HG02943 (cell line): ENCODE measurements around the gene EFS.

ENCODE experiments used
- ATAC-seq: cut with Tn5 transposase; IDR thresholded peaks from one replicate; pipeline ENCODE4 v1.9.1; 2021; ENCODE audit warnings: mild to moderate bottlenecking, low read depth, moderate library complexity; ENCODE audit not compliant: unreplicated experiment

Gene EFS, protein sequence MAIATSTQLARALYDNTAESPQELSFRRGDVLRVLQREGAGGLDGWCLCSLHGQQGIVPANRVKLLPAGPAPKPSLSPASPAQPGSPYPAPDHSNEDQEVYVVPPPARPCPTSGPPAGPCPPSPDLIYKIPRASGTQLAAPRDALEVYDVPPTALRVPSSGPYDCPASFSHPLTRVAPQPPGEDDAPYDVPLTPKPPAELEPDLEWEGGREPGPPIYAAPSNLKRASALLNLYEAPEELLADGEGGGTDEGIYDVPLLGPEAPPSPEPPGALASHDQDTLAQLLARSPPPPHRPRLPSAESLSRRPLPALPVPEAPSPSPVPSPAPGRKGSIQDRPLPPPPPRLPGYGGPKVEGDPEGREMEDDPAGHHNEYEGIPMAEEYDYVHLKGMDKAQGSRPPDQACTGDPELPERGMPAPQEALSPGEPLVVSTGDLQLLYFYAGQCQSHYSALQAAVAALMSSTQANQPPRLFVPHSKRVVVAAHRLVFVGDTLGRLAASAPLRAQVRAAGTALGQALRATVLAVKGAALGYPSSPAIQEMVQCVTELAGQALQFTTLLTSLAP

DNA sequence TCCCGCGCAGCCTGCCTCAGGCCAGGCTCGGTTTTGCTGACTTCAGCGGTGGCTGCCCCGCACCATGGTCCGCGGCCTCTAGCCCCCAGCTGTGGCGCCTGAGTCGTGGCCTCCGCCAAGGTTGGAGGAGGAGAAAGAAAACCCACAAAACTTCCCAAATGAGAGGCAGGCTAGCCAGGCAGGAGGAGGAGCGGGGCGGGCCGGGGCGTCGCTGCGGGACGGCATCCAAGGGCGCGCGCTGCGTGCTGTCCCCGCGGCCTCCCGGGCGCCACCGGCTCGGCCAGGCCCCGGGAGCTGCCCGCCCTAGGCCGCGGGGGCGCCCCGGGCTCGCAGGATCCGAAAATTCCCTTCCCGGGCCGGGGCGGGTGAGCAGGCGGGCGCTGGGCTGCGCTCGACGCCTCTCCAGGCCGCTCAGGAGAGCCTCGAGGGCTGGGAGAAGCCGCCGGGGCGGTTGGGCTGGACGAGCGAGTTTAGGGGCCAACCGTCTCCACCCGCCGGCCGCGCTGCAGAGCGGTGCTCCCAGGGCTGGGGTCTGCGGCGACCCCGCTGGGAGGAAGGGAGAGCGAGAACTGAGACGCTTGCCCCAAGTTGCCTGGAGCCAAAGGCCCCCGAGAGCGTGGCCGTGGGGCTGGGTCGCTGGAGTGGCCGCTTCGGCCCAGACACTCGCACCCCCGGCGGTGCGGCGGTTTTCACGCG lies at the start of gene EFS:
Gene EFS, minus strand, starts transcription at position 137 of the 696 bp plus-strand sequence. CDS start 147 bp downstream, outside the sequence.
- no peak for ATAC-seq

DNA sequence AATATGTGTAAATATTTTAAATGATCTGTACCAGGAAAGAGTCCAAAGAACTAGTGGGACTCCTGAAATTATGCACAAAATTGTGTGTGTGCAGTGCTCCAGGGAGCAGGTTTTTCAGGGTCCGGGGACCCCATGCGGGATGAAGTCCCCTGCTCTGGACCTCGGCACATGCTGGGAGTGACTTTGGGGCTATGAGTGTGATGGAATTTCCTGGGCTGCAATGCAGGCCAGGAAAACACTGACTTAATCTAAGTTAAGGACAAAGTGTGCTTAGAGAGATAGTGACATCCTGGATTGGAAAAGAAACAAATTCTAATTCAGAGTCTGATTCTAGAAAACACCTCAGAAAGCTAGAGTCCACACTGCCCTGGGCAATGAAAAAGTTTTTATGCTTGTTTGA lies 49.3 kb upstream of the EFS start:
- ATAC-seq: no peak

DNA sequence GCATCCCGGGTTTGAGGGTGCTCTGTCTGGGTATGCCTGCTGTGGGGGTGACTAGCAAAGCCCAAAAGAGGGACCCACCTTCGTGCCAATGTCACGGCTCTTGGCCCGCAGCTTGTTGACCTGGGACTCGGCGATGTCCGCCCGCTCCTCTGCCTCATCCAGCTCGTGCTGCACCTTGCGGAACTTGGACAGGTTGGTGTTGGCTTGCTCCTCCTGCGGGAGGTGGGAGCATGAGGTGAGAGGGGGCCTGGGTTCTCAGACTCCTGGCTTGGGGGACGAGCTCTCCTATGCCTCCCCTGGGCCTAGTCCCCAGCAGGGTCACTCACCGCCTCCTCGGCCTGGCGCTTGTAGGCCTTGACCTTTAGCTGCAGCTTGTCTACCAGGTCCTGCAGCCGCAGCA lies 48.7 kb upstream of the EFS start:
- no peak for ATAC-seq

DNA sequence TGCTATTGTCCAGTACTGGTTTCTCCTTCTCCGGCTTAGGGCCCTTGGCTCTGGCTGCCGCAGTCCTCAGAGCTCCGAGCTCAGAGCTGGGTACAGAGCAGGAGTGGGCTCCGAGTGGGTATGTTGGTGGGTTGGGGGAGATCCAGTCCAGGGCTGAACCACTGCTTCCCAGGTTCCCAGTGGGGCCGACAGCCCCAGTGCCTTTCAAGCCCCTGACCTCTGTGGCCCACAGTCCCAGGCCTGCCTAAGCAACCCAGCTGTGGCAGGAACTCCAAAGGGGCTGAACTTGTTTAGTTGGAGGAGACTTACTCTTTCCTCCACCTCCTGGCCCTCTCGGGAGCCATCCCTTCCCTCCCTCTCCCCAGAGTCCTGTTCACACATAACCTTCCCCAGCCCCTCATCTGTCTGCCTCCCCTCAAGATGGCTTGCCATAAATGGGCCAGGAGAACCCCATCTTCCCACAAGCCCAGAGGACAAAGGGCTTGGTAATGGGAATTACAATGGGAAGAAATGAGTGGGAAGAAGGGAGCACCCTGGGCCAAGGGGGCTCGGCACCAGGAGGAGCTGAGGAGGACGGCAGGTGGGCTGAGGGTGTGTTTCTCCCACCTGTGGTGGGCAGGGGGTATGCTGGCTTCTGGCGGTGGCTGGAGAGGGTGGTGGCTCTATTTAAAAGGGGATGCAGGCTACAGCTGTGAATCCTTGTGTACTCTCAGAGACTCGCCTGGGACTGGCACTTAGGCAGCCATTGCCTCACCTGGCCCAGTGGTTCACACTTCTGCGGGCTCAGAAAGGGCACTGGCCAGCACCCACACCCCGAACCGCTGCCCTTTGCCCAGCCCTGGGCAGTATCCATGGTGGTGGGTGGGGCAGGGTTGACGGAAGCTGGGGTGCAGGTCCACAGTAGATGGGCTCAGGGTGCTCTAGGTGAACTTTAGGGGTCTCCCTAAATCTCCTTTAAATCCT lies 46.9 kb upstream of the EFS start:
- no peak for ATAC-seq

DNA sequence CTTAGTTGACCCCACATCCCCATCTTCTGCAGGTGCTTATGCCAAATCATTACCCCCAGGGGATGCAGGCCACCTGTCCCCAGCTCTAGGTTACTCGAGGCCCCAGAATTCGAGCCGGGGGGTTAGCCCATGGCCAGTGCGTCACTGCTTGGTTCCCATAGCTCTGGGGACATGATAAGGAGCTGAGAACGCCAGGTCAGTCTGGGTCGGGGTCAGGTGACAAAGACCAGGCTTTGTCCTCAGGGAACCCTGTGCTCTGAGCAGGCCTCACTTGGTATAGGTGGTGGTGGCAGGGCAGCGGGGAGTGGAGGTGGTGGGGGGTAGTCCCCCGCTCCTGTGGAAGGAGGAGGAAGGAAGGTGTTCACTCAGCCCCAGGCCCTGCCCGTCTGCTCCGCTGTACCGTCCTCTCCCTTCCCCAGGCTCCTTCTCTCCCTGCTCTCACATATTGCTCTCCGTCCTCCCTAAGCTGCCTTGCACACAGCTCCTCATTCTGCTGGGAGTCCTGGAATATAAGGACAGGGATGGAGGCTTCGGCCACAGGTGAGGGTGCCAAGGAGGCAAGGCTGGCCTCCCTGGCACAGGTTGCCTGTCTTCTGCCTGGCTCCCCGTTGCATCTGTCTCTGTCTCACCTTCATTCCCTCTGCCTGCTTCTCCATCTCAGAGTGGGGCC lies 45.1 kb upstream of the EFS start:
- ATAC-seq: no peak

DNA sequence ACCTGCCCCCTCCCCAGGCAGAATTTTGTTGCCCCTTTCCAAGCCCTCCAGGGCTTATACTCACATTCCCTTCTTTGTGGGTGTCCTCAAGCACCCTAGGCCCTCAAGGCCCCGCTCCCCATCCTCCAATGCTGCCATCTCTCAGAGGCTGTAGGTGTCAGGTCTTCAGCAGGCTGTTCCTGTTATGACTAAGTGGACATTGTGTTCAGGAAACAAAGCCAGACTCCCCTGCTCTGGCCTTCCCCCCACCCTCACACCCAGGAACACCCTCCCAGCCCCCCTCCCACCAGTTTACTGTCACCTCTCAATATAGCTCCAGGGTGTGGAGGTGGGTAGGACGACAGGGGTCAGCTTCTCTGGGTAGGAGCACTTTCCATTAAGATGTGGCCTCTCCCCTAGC lies 44.5 kb upstream of the EFS start:
- no peak for ATAC-seq

DNA sequence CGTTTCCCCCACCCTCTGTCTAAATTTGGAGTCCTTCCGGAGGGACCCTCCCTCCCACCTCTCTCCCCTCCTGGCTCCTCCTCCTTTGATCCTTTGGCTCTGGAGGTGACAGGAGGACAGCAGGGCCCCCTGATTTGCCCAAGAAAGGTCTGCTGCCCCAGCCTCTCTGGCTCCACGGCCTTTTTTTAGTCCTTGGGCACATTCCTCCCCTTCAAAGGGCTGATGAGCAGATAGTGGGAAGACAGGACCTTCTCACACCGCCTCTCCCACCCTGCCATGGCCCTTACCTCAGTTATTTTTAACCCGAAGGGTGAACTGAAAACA lies 43.3 kb upstream of the EFS start:
- no peak for ATAC-seq

DNA sequence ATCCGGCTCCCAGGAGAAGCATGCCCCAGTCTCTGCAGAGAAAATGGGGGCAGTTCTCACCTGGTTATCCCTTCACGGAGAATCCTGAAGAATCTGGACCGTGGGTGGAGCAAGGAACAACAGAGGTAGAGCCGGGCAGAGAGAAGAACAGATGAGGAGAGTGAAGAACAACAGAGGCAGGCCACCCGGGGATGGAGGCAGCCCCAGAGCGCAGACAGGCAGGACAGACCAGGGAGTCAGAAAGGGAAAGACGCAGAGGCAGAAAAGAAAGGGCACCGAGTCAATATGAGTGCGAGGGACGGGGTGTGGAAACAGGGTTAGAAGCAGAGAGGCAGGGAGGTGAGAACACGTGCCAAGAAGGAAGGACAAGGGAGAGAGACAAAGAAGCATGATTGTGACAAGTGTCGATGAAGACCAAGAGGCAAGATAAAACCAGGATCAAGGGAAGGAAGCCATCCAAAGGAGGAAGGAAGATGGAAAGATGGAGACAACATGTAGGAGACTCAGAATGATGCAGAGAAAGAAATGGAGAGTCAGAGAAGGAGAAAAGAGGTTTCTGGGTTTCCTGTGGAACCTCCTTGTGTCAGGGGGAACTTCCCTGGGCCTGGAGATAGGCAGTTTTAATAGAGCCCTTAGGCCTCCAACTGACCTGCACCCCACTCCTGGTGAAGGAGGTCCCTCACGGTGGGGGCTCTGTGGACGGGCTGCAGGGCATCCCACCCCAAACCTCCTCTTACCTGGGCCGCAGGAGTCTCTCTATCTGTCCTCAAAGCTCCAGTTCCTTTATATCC lies 42.7 kb upstream of the EFS start, which contains the start of gene MYH6:
Gene MYH6, minus strand, starts transcription at position 758 of the 791 bp plus-strand sequence. CDS start 1,050 bp downstream, outside the sequence.
- ATAC-seq: no peak

DNA sequence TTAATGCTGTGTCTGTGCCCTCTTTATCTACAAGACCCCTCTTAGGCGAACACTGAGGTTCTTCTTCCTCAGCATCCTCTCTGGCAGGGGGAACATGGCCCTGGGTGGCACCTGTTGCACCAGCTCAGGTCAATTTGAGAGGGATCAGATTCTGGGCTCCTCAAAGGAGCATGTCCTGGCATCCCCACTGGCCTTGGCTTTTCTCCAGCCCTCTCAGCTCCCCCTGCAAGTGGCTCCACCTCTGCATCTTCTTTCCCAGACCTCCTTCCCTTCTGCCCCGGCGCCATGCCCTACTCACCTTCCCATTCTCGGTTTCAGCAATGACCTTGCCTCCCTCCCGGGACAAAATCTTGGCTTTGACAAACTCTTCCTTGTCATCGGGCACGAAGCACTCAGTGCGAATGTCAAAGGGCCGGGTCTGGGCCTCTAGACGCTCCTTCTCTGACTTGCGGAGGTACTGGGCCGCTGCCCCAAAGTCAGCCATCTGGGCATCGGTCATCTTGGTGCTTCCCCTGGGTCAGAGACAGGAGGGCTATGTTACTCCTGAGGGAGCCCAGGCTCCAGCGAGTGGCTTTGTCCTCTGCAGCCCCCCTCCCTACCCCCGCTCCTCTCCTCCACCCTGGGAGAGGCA lies 41.9 kb upstream of the EFS start:
- no peak for ATAC-seq

DNA sequence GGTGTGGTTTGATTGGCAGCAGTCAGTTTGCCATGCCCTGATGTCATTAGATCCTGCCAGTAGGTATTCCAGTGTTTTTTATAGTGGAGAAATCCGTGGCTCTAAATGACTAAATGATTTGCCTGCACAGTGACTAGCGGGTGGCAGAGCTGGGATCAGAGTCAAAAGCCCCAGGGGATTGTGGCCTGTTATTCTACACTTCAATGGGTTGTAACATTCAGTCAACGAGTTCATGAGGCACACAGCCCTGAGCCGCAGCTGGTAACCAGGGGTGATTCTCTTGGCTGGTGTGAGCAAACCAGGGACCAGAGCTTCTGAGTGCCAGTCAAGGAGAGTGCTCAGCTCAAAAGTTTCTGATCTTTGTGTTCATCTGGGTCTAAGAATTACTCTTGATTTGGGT lies 41.3 kb upstream of the EFS start:
- no peak for ATAC-seq

DNA sequence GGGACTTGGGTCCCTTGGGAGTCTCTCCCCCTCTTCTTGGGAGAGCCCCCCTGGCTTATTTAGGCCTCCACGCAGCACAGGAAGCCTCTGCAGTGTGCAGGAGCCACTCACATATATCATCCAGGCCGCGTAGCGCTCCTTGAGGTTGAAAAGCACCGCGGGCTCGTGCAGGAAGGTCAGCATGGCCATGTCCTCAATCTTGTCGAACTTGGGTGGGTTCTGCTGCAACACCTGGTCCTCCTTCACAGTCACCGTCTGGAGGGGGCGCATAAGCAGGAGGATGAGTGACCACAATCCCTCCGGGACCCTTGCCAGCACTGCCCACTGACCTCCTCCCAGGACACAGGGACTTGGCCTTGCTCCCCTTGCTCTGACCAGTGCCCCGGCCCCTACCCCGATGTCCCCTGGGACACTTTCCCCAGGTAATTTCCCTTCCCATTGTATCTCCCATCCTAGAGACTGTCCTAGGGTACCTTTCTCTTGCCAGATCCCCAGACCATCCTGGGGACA lies 40.6 kb upstream of the EFS start:
- no peak for ATAC-seq

DNA sequence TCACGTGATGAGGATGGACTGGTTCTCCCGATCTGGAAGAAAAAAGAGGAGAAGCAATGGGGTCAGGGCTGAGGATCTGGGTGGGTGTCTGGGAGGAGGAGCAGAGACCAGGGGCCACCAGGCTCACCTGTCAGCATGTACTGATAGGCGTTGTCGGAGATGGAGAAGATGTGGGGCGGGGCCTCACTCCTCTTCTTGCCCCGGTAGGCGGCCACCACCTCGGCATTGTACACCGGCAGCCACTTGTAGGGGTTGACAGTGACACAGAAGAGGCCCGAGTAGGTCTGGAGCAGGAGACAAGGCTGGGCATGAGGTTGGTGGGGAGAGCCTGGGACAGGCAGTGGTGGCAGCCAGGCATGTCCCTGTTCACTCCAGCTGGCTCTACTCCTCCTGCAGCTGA lies 40.1 kb upstream of the EFS start:
- no peak for ATAC-seq

DNA sequence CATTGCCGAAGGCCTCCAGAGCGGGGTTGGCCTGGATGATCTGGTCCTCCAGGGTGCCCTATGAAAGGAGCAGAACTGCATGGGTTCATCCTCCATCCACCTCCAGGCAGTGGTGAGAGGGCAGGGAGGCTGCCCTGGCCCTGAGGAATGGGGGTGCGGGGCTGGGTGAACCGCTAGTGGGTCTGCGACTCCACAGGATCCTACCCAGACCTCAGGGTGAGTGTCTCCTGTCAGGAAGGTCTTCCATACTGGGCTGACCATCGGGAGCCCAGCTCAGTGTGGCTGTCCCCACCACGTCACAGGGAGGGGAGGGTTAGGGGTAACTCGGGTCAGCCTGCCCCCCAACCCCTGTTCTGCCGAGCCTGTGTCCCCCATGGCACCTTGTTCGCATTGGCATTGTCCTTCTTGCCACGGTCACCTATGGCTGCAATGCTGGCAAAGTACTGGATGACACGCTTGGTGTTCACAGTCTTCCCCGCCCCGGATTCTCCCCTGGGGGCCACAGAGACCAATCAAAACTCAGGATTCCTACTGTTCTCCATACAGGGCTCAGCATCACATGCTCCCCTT lies 39.4 kb upstream of the EFS start:
- ATAC-seq: no peak

DNA sequence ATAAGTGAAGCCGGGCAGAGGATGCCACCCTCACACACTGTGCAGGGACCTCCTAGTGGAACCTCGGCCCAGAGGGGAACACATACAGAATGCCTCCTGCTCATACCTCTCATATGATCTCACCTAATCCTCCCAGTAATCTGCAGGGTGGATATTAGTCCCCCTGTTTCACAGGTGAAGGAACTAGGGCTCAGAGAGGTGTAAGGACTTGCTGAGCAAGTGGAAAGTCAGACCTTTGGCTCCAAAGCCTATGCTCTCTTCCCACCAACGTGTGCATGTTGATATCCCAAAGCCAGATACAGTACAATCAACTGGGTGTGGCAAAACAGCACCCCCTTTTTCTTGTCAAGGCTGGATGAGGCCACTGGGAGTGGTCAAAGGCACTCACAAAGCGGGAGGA lies 38.9 kb upstream of the EFS start:
- no peak for ATAC-seq

DNA sequence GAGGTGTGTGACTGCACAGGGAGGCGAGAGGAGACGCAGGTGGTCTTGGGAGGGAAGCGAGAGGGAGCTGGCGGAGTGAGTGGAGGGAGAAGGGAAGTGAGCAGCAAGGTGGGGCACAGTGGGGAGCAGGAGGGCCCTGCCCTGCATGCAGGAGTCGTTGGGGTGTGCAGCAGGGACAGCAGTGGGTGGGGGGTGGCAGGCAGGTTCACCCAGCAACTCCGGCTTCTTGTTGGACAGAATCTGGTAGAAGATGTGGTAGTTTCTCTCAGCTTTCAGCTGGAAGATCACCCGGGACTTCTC lies 38.1 kb upstream of the EFS start:
- ATAC-seq: no peak

DNA sequence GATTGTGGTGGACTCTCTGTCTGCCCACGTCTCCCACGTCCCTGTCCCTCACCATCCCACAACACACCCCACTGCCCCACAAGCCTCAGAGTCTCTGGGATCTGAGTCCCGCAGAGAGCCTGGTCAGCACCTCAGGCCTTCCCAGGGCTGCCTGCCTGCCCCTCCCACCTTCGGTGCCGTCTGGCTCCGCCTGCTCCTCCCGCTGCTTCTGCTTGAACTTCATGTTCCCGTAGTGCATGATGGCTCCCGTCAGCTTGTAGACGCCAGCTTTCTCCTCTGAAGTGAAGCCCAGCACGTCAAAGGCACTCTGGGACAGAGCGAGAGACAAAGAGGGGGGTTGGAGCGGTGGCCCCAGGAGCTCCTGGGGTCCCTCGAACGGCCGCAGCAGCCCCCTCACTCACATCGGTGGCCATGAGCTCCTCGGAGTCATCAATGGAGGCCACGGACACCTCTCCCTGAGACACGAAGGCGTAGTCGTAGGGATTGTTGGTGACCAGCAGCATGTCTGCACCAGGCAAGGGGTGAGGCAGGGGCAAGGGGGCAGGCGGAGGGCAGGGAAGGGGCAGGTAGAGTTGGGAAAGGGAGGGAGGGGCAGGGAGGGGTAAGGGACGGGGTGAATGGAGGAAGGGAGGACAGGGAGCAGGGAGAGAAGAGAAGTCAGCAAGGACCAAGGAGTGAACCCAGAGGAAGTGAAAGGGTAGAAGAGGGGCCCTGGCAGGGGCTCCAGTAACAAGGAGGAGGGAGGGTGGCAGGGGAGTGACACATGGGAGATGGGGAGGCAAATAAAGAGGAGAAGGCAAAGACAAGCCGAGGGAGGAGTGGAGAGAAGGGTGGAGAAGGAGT lies 37.5 kb upstream of the EFS start:
- ATAC-seq: no peak

DNA sequence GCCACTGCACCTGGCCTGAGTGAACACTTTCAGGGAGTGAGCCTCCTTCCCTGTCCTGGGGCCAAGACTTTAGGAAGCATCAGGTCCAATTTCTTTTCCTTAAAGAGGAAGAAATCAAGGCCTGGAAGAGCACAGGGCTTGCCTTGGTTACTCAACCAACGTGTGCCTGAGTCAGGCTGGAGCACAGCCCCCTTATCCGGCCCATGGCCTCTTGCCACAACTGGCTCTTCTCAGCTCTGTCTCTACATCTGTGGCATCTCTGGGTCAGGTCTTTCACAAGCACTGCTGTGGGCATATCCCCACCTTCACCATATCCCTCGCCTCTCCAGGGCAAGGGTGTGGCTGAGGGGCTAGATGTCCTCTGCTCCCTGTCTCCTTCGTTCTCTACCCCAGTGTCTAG lies 36.3 kb upstream of the EFS start:
- ATAC-seq: no peak
